NCI-H2081 treated with DMSO at 0.1 percent for 48 hours (cell line): ENCODE data around the gene KCNQ1.

Experiments
- DNase-seq: peaks from one replicate; lab custom pipeline; 2025; lab: John Stamatoyannopoulos, UW

Gene KCNQ1

GRCh38 chr11:2577991-2578928, 133.5 kb downstream of the KCNQ1 start:
- no peak for DNase-seq

DNA sequence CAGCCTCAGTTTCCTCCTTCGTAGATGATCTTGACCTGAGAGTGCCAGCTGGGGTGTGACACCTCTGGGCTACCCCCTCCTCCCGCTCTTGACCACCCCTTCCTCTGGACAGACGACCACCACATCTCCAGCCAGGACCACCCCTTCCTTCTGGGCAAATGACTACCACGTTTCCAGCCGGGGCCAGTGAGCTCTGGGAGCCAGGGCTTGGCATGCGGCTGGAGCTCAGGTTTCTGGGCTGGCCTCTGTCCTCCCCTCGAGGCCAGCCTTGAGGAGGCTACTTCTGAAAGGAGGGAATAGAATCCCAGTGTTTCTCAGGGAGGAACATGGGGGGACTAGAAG, 134.1 kb downstream of the KCNQ1 start:
- DNase-seq: no peak

GRCh38 chr11:2579315-2580060, 134.7 kb downstream of the KCNQ1 start:
- DNase-seq: no peak

GRCh38 chr11:2580061-2580421, 135.2 kb downstream of the KCNQ1 start:
- no peak for DNase-seq

GRCh38 chr11:2580571-2581001, 135.8 kb downstream of the KCNQ1 start:
- no peak for DNase-seq

GRCh38 chr11:2581151-2581930, 136.5 kb downstream of the KCNQ1 start:
- DNase-seq: no peak

DNA sequence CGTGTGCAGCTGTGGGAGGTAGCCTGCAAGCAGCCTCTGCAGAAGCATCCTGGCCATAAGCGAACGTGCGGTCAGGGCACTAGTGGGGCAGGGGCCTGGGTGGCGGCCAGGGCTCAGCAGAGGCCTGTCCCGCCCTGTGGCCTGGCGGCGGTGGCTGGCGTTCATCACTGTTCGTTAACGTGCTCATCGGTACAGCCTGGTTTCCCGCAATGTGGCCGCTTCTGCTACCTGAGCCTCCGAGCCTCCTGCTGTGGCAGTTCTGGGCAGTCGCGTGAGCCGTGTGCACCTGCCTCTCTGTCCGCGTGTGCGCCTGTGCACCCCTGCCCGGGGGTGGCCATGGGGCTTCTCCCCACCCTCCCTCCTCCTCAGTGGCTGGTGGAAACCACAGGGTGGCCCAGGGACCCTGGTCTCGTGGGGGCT, 137.1 kb downstream of the KCNQ1 start:
- DNase-seq: no peak

- DNase-seq: no peak
These were observed 137.6 kb downstream of the KCNQ1 start for GRCh38 chr11:2582351-2582945.

- DNase-seq: no peak
These were observed 138.3 kb downstream of the KCNQ1 start for GRCh38 chr11:2582946-2583604.

- DNase-seq: no peak
These were observed 138.8 kb downstream of the KCNQ1 start for GRCh38 chr11:2583605-2583958.

GRCh38 chr11:2584434-2584811, 139.6 kb downstream of the KCNQ1 start:
- DNase-seq: no peak

- no peak for DNase-seq
These were observed 140.2 kb downstream of the KCNQ1 start for GRCh38 chr11:2584812-2585565.

GRCh38 chr11:2585566-2586086, 140.8 kb downstream of the KCNQ1 start:
- DNase-seq: no peak

DNA sequence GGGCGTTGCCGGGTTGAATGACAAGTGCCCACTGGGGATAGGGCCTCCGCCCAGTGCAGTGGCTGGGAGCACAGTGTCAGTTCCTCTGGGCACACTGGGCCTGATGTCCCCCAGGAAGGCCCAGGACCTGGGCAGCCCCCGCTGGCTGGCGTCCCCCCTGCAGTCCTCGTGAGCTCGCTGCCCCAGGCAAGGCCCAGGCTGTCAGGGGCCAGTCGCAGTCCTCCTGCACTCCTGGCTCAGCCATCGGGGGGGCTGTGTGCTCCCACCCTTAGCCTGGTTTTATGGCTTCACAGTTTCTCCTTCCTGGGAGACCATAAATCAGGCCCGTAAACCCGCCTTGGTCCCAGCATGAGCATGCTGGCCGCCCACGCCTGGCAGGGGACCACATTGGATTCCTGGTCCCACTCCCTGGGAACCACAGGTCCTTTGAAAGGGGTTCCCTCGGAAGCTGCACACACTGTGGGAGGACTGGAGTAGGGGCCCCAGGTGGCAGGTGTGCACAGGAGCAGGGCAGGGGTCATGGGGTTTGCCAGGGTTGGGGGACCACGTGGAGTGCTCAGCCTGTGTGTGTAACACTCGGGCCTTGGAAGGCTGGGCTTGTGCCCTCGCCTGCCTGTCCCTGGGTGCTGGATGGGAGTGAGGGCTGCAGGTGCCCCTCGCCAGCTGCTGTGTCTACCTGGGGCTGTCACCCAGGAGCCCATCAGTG, 141.4 kb downstream of the KCNQ1 start:
- no peak for DNase-seq

- DNase-seq: no peak
These were observed 142.0 kb downstream of the KCNQ1 start for GRCh38 chr11:2586793-2587131.

DNA sequence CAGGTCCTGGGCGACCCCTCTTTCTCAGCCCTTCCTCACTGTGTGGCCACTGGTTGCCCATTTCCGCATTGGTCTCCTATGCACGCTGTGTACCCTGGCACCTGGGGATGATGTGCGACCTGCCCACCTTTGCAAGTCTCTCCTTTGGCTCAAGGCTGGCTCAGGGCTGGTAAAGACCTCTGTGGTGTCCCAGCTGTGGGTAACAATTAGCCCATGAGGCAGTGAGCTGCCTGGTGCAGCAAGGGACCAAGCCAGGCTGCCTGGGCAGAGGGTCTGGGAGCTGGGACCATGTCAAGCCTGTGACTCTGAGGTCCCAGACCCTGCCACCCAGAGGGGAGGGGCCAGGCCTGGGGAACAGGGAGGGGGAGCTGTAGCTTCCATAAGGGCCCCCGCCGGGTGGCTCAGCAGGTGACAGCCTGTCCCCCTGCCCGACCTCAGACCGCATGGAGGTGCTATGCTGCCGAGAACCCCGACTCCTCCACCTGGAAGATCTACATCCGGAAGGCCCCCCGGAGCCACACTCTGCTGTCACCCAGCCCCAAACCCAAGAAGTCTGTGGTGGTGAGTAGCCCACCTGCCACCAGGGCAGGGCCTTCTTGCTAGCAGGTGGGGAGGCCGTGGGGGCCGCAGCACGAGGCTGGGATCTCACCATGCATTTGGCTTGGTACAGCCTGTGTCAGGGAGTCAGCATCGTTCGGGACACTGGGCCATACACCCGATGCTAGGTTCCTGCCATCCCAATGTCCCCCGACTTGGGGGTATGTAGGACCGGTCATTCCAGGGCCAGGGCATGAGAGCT, 142.5 kb downstream of the KCNQ1 start:
- DNase-seq: no peak

GRCh38 chr11:2587976-2588748, 143.4 kb downstream of the KCNQ1 start:
- DNase-seq: no peak

DNA sequence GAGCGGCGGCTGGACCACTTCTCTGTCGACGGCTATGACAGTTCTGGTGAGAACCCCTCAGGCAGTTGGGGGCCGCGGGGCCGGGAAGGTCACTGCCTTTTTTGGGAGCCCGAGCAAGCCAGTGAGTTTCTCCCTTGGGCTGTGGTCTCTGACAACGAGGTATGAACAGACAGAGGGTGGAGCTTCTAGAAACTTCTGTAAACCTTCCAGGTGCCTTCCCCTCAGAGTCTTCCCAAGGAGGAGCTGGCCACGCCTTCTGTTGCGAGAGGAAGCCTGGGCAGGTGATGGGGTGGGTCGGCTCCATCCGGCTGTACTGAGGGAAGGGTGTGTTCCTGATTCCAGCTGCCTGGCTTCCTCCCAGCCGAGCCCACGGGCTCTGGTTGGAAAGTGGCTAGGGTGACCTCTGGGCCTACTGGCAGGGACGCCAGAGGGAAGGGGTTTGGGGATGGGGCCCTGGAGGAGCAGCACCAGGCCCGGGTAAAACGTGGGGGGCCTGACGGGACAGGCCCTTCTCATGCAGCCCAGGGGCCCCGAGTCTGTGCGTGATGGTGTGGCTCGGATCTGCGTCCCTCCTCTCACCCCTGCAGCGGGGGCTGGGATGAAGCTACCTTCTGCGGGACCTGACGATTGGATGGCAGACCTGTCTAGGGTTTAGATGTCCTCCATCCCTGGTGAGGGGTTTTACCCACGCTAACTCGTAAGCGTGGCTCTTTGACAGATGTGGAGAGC, 144.2 kb downstream of the KCNQ1 start:
- no peak for DNase-seq
